Effector memory CD8-positive, alpha-beta T cell (primary cell): ENCODE results near the gene ITGA6.
"Not testable (repeated sequence)": the region's sequence is repeated elsewhere in the genome, so short reads cannot be mapped to it uniquely, and the experiment has no call there.

Experiments
- ATAC-seq: fragments of 150-1000 bp; cut with Tn5 transposase; replicated peaks from 2 replicates; pipeline ENCODE4 v1.10.0; 2021; ENCODE audit warnings: mild to moderate bottlenecking, moderate library complexity
- DNase-seq, 3 experiments: peaks; one replicate each; pipeline ENCODE4 v3.0.0; 2021
- H3K27ac Mint-ChIP-seq, 2 donors: one replicate each; pipeline ENCODE4 v1.8.0; 2022; ENCODE audit warnings: mild to moderate bottlenecking in 2 of 2, mixed read lengths in 2 of 2, moderate library complexity in 2 of 2
- H3K27me3 Mint-ChIP-seq, 2 donors: one replicate each; pipeline ENCODE4 v1.8.0; 2022; ENCODE audit warnings: mixed read lengths in 2 of 2
- H3K36me3 Mint-ChIP-seq: one replicate; pipeline ENCODE4 v1.8.0; 2022; ENCODE audit warnings: mild to moderate bottlenecking, moderate library complexity, mixed read lengths; ENCODE audit not compliant: insufficient read depth
- H3K4me1 Mint-ChIP-seq, 2 donors: one replicate each; pipeline ENCODE4 v1.8.0; 2022; ENCODE audit warnings: low read depth in 2 of 2, mixed read lengths in 2 of 2
- H3K4me3 Mint-ChIP-seq, 2 donors: one replicate each; pipeline ENCODE4 v1.8.0; 2022; ENCODE audit warnings: mild to moderate bottlenecking in 2 of 2, mixed read lengths in 2 of 2, moderate library complexity in 2 of 2
- H3K9me3 Mint-ChIP-seq, 2 donors: one replicate each; pipeline ENCODE4 v1.8.0; 2022; ENCODE audit warnings: mixed read lengths in 2 of 2

ITGA6 gene

DNA sequence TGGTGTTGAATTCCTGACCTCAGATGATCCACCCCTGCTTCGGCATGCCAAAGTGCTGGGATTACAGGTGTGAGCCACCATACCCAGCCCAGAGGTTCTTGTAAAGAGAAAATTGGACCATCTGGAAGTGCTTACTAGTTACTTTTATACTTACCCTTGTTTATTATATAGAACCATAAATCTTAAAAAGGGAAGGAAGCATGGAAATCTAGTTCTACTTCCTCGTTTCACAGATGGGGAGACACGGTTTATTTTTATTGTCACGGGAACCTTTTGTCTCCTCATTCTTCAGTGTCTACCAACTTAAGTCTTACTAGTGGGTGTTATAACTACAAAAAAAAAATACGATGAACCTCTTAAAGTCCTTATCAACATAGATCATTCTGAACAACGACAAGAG is 82.7 kb downstream of the ITGA6 start:
- Mint-ChIP-seq H3K4me1 (peaks cover 0 to 10% of the 10 kb centered on the region in 2 donors), H3K9me3 (peaks cover 3 to 6% of the 10 kb centered on the region in 2 donors), H3K4me3 (no peak overlapping the region), H3K27ac (peak overlapping the region in 1 of 2 donors; percentile 44), H3K36me3 (peaks cover 7% of the 10 kb centered on the region), H3K27me3 (no peaks in the 10 kb centered on the region)
- ATAC-seq (no peak), DNase-seq (no peak)

DNA sequence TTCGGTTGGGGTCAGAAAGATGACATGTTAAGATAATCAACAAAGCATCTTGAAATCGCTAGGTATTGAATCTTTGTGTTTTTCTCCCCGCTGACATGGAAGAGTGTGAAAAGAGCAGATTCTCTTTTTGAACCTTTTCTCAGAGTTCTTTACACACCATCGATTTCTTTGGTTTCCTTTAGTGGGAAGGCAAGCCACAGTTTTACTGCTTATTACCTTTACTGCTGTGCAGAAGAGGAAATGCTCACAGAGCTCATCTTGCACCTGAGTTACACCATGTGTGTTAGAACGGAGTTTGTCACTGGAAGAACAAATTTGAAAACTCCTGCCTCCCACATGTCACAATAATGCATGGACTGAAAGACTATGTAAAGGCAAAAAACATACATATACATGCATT is 83.2 kb downstream of the ITGA6 start:
- H3K9me3 Mint-ChIP-seq: peaks cover 3 to 6% of the 10 kb centered on the region in 2 donors
- no peaks in the 10 kb centered on the region for H3K27me3 Mint-ChIP-seq
- H3K4me3 Mint-ChIP-seq: no peak overlapping the region
- H3K27ac Mint-ChIP-seq: peak overlapping the region in 1 of 2 donors; percentile 44
- peaks cover 0 to 10% of the 10 kb centered on the region in 2 donors for H3K4me1 Mint-ChIP-seq
- no peak for DNase-seq
- no peak for ATAC-seq
- peaks cover 3% of the 10 kb centered on the region for H3K36me3 Mint-ChIP-seq

DNA sequence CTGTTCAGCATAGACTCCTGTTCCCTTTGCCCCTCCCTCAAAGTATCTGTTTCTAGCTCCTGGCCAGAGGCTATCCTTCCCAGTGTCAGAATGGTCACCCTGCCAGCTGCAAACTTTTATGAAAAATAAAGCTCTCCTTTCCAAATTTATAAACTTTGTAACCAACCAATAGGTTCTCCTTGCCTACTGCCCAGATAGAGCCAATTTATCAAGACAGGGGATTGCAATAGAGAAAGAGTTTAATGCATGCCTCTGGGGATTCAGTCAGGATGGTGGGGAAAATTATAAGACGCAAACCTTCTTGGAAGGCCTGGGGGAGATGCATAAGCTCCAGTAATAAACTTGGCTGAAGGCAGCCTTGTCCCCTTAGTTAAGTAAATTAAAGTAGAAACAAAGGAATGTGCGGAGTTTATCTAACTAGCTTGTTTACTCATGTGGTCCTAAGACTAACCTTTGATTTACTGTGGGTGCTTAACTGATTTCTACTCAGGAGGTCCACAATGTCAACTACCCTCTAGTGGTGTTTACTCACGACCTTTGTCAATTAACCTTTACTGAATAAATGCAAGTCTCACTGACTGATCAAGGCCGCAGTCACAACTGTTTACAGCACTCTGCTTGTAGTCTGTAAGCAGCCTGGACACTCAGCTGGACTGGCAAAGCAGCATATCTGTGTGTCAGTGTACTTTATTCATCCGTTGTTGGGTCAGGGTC is 85.6 kb downstream of the ITGA6 start:
- Mint-ChIP-seq H3K36me3 (no peaks in the 10 kb centered on the region), H3K9me3 (peaks cover 3 to 6% of the 10 kb centered on the region in 2 donors), H3K4me3 (no peak overlapping the region), H3K4me1 (peaks cover 0 to 9% of the 10 kb centered on the region in 2 donors), H3K27me3 (no peaks in the 10 kb centered on the region), H3K27ac (no peak overlapping the region)
- no peak for DNase-seq
- ATAC-seq: no peak

DNA sequence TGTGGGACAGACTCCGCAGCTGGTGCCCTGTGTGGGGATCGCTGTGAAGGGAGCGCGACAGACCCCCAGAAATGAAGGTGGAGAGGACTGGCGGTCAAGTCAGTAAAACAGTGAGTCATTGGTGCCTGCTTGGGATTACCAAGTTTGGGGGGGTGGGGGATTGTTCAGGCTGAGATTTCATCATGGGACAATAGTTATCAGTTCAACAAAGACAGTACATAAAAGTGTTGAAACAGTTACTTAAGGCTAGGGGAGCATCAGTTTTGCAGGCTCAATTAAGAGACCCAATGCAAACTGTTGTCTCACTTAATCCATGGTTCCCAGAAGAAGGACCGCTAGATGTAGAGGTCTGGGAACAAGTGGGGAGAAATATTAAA is 86.1 kb downstream of the ITGA6 start:
- ATAC-seq (no peak), DNase-seq (no peak)
- Mint-ChIP-seq H3K4me1 (peaks cover 0 to 9% of the 10 kb centered on the region in 2 donors), H3K36me3 (no peaks in the 10 kb centered on the region), H3K27ac (no peak overlapping the region), H3K27me3 (no peaks in the 10 kb centered on the region), H3K9me3 (peaks cover 3 to 6% of the 10 kb centered on the region in 2 donors), H3K4me3 (no peak overlapping the region)

DNA sequence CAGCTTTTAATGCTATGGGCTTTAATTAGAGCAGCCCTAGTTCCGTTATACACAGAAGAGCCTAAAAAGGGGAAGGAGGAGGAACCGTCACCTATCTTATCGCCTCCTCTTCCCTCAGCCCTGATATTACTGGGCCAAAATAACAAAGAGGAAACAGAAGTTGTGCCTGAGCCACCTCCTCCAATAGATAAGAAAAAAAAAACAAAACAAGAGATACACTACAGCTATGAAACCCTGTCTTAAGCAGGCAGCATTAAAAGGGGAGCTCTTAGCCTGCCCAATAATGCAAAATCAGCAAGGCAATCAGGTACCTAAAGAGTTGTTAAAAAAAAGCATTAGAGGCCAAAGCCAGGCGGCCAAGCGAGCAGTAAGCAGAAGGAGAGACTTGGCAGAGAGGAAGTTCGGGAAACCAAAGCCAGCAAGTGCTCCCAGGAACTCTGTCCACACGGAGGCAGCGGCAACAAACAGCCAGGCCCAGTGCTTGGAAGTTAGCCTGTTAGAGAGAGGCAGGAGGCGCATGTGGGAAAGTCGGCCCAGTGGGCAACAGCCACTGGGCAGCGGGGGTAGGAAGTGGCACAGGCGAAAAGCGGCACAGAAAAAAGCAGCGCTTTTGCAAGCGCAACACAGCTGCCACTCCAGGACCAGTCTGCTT is 86.7 kb downstream of the ITGA6 start:
- H3K4me1 Mint-ChIP-seq: peaks cover 0 to 9% of the 10 kb centered on the region in 2 donors
- H3K9me3 Mint-ChIP-seq: peaks cover 3 to 6% of the 10 kb centered on the region in 2 donors
- DNase-seq (no peak), ATAC-seq (no peak)
- H3K27ac Mint-ChIP-seq: no peak overlapping the region
- no peak overlapping the region for H3K4me3 Mint-ChIP-seq
- no peaks in the 10 kb centered on the region for H3K36me3 Mint-ChIP-seq
- no peaks in the 10 kb centered on the region for H3K27me3 Mint-ChIP-seq

DNA sequence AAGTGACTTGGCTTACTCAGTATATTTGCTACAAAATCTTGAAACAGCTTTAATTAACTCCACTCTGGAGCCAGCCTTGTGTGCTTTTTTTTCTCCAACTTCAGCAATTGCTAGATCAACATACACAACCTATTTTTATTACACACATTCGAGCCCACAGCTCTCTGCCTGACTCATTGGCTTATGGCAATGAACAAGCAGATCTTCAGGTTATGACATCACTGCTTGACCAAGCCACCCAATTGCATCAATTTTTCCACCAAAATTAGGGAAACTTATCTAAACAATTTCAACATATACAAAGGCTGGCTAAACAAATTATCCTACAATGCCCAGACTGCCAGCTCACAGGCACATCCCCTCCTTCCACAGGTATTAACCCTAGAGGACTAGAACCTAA is 88.9 kb downstream of the ITGA6 start:
- Mint-ChIP-seq H3K4me1 (peaks cover 0 to 3% of the 10 kb centered on the region in 2 donors), H3K27me3 (no peaks in the 10 kb centered on the region), H3K9me3 (peaks cover 3 to 6% of the 10 kb centered on the region in 2 donors), H3K4me3 (no peak overlapping the region), H3K36me3 (no peaks in the 10 kb centered on the region), H3K27ac (no peak overlapping the region)
- no peak for ATAC-seq
- DNase-seq: no peak

DNA sequence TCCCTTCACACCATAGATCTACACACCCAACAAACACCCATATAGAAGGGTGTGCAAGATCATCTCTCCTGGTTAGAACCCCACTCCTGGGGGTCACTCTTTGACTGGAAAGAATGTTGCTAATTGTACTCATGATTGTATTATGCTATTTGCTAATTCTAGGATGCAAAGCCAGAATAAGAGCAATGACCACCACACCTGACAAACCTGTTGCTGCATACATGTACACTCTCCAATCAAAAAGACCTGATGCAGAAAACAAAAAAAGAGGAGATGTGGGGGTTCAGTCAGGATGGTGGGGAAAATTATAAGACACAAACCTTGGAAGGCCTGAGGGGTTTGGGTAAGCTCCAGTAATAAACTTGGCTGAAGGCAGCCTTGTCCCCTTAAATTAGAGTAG is 91.6 kb downstream of the ITGA6 start:
- DNase-seq (no peak), ATAC-seq (no peak)
- Mint-ChIP-seq H3K27me3 (no peaks in the 10 kb centered on the region), H3K36me3 (peaks cover under 1% of the 10 kb centered on the region), H3K27ac (no peak overlapping the region), H3K4me1 (peaks cover 0 to 1% of the 10 kb centered on the region in 2 donors), H3K9me3 (no peaks in the 10 kb centered on the region), H3K4me3 (no peak overlapping the region)

DNA sequence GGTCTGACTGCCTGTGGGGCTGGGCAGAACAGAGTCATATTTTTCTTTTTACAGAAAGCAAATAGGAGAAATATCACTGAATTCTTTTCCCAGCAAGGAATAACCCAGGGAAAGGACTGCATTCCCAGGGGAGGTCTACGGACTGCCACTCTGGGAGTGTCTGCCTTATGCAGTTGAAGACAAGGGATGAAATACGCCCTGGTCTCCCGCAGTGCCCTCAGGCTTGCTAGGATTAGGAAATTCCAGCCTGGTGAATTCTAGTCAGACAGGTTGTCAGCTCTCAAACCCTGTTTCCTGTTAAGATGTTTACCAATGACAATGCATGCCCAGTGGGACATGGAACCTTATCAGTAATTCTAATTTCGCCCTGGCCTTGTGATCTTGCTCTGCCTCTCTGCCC is 98.2 kb downstream of the ITGA6 start:
- DNase-seq (no peak), ATAC-seq (no peak)
- Mint-ChIP-seq H3K4me1 (no peaks in the 10 kb centered on the region), H3K9me3 (peaks cover 0 to 26% of the 10 kb centered on the region in 2 donors), H3K27me3 (no peaks in the 10 kb centered on the region), H3K4me3 (no peak overlapping the region), H3K27ac (no peak overlapping the region), H3K36me3 (peaks cover 9% of the 10 kb centered on the region)

DNA sequence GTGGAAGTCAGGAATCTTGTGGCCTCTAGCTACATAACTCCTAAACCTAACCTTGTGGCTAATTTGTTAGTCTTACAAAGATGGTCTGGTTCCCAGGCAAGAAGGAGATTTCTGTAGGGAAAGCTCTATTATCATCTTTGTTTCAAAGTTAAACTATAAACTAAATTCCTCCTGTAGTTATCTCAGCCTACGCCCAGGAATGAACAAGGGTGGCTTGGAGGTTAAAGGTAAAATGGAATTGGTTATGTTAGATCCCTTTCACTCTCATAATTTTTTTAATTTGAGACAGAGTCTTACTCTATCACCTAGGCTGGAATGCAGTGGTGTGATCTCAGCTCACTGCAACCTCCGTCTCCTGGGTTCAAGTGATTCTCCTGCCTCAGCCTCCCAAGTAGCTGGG is 103.9 kb downstream of the ITGA6 start:
- Mint-ChIP-seq H3K4me1 (no peaks in the 10 kb centered on the region), H3K27ac (no peak overlapping the region), H3K9me3 (peaks cover 0 to 26% of the 10 kb centered on the region in 2 donors), H3K36me3 (peaks cover 8% of the 10 kb centered on the region), H3K27me3 (no peaks in the 10 kb centered on the region), H3K4me3 (no peak overlapping the region)
- DNase-seq (no peak), ATAC-seq (no peak)

DNA sequence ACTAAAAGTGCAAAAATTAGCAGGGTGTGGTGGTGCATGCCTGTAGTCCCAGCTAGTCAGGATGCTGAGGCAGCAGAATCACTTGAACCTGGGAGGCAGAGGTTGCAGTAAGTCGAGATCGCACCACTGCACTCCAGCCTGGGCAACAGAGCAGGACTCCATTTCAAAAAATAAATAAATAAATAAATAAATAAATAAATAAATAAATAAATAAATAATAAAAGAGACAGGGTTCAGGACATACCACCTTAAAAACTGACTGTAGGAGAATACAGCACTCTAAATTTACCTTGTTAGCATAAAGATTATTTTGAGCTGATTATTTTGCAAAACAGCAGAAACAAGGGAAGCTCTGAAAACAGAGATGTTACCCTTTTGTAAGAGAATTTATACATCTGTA is 105.1 kb downstream of the ITGA6 start:
- H3K36me3 Mint-ChIP-seq, DNase-seq, H3K4me1 Mint-ChIP-seq, H3K27ac Mint-ChIP-seq, ATAC-seq, H3K27me3 Mint-ChIP-seq, H3K4me3 Mint-ChIP-seq: not testable (repeated sequence)
- H3K9me3 Mint-ChIP-seq: peaks cover 0 to 23% of the 10 kb centered on the region in 2 donors

DNA sequence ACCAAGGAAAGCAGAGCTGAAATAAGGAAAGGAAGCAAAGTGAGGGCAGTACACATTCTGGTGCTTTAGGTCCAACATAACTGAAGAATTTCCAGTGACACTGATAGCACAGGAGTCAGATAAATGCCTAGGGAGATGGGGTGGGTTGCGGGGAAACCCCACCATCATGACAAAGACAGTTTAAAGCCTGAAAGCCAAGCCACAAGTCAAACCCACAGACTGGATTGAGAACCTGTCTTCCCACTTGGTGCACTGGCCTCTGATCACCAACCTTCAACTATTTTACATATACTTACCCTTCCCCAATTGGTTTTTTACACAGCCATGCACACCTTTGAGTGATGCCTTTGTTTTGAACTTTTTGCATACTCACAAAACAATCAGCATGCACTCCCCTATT is 106.3 kb downstream of the ITGA6 start:
- ATAC-seq: no peak
- H3K4me1 Mint-ChIP-seq: no peaks in the 10 kb centered on the region
- no peaks in the 10 kb centered on the region for H3K27me3 Mint-ChIP-seq

DNA sequence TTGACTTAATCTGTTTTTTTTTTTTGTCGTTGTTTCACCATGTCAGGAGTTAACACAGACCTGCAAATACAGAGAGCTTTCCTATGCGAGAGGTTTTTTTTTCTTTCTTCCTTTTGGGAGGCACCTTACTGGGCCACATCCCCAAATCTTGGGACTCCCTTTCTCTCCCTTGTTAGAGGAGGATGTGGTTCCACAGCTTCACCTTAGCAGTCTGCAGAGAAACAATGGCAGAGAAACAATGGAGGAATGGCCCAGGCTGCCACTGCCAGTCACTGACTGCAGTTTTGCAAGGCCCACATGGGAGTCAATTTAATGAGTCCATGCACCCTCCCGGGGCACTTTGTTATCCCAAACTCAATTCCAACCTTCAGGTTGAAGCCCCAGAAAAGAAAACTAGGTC is 107.7 kb downstream of the ITGA6 start:
- Mint-ChIP-seq H3K9me3 (peaks cover 0 to 16% of the 10 kb centered on the region in 2 donors), H3K4me1 (no peaks in the 10 kb centered on the region), H3K4me3 (no peak overlapping the region), H3K36me3 (peaks cover 4% of the 10 kb centered on the region), H3K27ac (no peak overlapping the region), H3K27me3 (no peaks in the 10 kb centered on the region)
- no peak for DNase-seq
- ATAC-seq: no peak

More for the DNA sequence above, 106.3 kb downstream of the ITGA6 start:
- Mint-ChIP-seq H3K27ac (no peak overlapping the region), H3K36me3 (peaks cover 8% of the 10 kb centered on the region), H3K9me3 (peaks cover 0 to 23% of the 10 kb centered on the region in 2 donors), H3K4me3 (no peak overlapping the region)
- DNase-seq: no peak

DNA sequence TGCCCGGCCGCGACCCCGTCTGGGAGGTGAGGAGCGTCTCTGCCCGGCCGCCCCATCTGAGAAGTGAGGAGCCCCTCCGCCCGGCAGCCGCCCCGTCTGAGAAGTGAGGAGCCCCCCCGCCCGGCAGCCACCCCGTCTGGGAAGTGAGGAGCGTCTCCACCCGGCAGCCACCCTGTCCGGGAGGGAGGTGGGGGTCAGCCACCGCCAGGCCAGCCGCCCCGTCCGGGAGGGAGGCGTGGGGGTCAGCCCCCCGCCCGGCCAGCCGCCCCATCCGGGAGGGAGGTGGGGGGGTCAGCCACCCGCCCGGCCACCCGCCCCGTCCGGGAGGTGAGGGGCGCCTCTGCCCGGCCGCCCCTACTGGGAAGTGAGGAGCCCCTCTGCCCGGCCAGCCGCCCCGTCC is 110.5 kb downstream of the ITGA6 start:
- not testable (repeated sequence) for H3K36me3 Mint-ChIP-seq, DNase-seq

DNA sequence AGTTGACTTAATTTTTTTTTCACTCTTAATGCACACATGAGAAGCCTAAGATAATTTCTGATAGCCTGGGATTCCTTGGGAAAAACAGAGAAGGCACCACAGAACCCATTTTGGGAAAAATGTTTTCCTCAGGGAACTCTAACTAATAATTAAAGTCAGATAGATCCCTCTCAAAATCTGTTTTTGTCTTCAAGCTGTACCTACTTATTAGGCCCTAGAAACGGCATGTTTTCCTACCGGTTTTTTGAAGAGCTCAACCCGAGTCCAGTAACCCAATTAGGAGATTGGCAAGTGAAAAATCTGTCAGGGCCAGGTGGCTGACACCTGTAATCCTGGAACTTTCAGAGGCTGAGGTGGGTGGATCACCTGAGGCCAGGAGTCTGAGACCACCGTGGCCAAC is 112.4 kb downstream of the ITGA6 start:
- DNase-seq (no peak), ATAC-seq (no peak)
- no peak overlapping the region for H3K4me3 Mint-ChIP-seq
- H3K27ac Mint-ChIP-seq: no peak overlapping the region
- H3K4me1 Mint-ChIP-seq: no peaks in the 10 kb centered on the region
- peaks cover 0 to 6% of the 10 kb centered on the region in 2 donors for H3K9me3 Mint-ChIP-seq
- H3K36me3 Mint-ChIP-seq: peaks cover 6% of the 10 kb centered on the region
- no peaks in the 10 kb centered on the region for H3K27me3 Mint-ChIP-seq

More for the DNA sequence above, 110.5 kb downstream of the ITGA6 start:
- H3K4me3 Mint-ChIP-seq, H3K27me3 Mint-ChIP-seq, H3K9me3 Mint-ChIP-seq, H3K27ac Mint-ChIP-seq, ATAC-seq, H3K4me1 Mint-ChIP-seq: not testable (repeated sequence)
